HG03575 (cell line): Measurements from ENCODE around the gene PAK1.

ENCODE experiments used
- ATAC-seq: cut with Tn5 transposase; IDR thresholded peaks from one replicate; pipeline ENCODE4 v1.9.1; 2021; ENCODE audit not compliant: unreplicated experiment, insufficient number of reproducible peaks, low FRiP score; ENCODE audit errors: extremely low read depth

Gene PAK1

GRCh38 chr11:77479746-77480352 is 6.0 kb upstream of the PAK1 start:
- ATAC-seq, result no peak

GRCh38 chr11:77475206-77475605 is 1.3 kb upstream of the PAK1 start:
- ATAC-seq, result no peak

- no peak for ATAC-seq
These were observed 778 bp upstream of the PAK1 start for GRCh38 chr11:77474684-77475060.

- no peak for ATAC-seq
These were observed 698 bp downstream of the PAK1 start for GRCh38 chr11:77472991-77473800.

GRCh38 chr11:77471558-77472193 is 2.2 kb downstream of the PAK1 start:
- no peak for ATAC-seq

- no peak for ATAC-seq
These were observed 2.9 kb downstream of the PAK1 start for GRCh38 chr11:77470971-77471370.

GRCh38 chr11:77470504-77470903 is 3.4 kb downstream of the PAK1 start:
- ATAC-seq, result no peak

GRCh38 chr11:77468527-77468926 is 5.4 kb downstream of the PAK1 start:
- no peak for ATAC-seq

- no peak for ATAC-seq
These were observed 5.9 kb downstream of the PAK1 start for GRCh38 chr11:77467993-77468392.

GRCh38 chr11:77467233-77467632 is 6.7 kb downstream of the PAK1 start:
- ATAC-seq, result no peak

- ATAC-seq, result peak; percentile 12
These were observed 16.6 kb downstream of the PAK1 start for GRCh38 chr11:77457340-77457739.

- ATAC-seq, result no peak
These were observed 18.2 kb downstream of the PAK1 start for GRCh38 chr11:77455740-77456139.

GRCh38 chr11:77454867-77455655 is 18.8 kb downstream of the PAK1 start:
- ATAC-seq, result no peak

- ATAC-seq, result no peak
These were observed 23.7 kb downstream of the PAK1 start for GRCh38 chr11:77450227-77450626.

- no peak for ATAC-seq
These were observed 24.1 kb downstream of the PAK1 start for GRCh38 chr11:77449784-77450183.

GRCh38 chr11:77449060-77449521 is 24.8 kb downstream of the PAK1 start:
- ATAC-seq, result no peak

- no peak for ATAC-seq
These were observed 25.6 kb downstream of the PAK1 start for GRCh38 chr11:77448269-77448668.

GRCh38 chr11:77446911-77447629 is 26.8 kb downstream of the PAK1 start:
- no peak for ATAC-seq

GRCh38 chr11:77444261-77444660 is 29.6 kb downstream of the PAK1 start:
- ATAC-seq, result no peak
